MM.1S (cell line): ENCODE data around the gene MAPKAPK3.

Experiments
- CTCF ChIP-seq: fragments of 300-600 bp; sonication (generic); IDR thresholded peaks from 2 replicates; pipeline ENCODE4 v1.5.1; 2016; ENCODE audit warnings: antibody characterized with exemption, low read length, mixed read lengths
- EZH2 ChIP-seq: fragments of 300-600 bp; sonication (generic); optimal IDR thresholded peaks from 2 replicates; pipeline ENCODE3; 2017; ENCODE audit warnings: low read depth, mild to moderate bottlenecking, antibody characterized with exemption, low read length, mixed read lengths
- EZH2phosphoT487 ChIP-seq: fragments of 300-600 bp; sonication (generic); IDR thresholded peaks from 2 replicates; pipeline ENCODE4 v1.6.1; 2018; ENCODE audit warnings: antibody characterized with exemption, low read length

- TF ChIP-seq CTCF, result no peak
- no peak for TF ChIP-seq EZH2
- TF ChIP-seq EZH2phosphoT487, result no peak
Measured at GRCh38 chr3:50622881-50623280, 5.9 kb downstream of the MAPKAPK3 start.
